Measurements from ENCODE around the gene TRIM8. TPM values are rescaled to one million over a fixed set of nuclear protein-coding genes. Genes with fewer than 3 reads are reported as not detected.

The TRIM8 gene
- total and polyA plus RNA-seq, 4 donors = 81.5 to 173 (median 120) TPM

DNA sequence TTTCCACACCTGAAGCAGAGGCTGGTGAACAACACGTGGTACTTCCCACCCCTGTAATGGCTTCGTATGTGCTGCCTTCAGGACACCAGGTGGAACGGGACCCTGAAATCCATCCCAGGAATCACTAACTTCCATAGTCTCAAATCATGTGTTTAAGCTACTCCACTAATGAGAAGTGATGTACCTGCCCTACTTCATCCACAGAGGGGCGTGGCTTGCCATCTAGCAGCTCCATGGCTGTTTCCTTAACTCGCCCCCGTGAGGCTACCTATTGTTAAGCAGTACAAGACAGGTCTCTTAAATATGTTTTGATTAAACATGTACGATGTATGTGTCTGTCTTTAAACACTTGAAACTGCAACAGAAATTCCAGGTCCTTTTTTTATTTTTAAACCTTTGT lies 38.1 kb downstream of the TRIM8 start:
- H3K9ac ChIP-seq (ENCODE audit: insufficient read depth in 1 of 2, low read length in 2 of 2) = no peak overlapping the region
- TF ChIP-seq CTCF (IDR thresholded peaks at IDR 0.05; ENCODE audit: control extremely low read depth, extremely low read depth) = no peak
- H3K27me3 ChIP-seq (ENCODE audit: control insufficient read depth in 3 of 3, insufficient read depth in 3 of 3, low read length in 2 of 3) = no peaks in the 10 kb centered on the region
- ATAC-seq (ENCODE audit: insufficient read depth, low FRiP score) = no peak
- H3K27ac ChIP-seq (ENCODE audit: low read depth in 1 of 2, low read length in 1 of 2) = no peak overlapping the region
- no peak overlapping the region for H3K4me3 ChIP-seq
- 76 to 89% methylated on average over 7 of the region's 7 CpGs for WGBS, 2 donors
- peaks cover 8 to 21% (median 14%) of the 10 kb centered on the region in 4 donors for H3K36me3 ChIP-seq (ENCODE audit: control insufficient read depth in 4 of 4, insufficient read depth in 4 of 4, low read length in 4 of 4)
- peaks cover 0 to 2% (median 0%) of the 10 kb centered on the region in 4 donors for H3K9me3 ChIP-seq (ENCODE audit: control insufficient read depth in 4 of 4, insufficient read depth in 3 of 4, low read length in 3 of 4)
- peaks cover 5 to 21% (median 15%) of the 10 kb centered on the region in 5 donors for H3K4me1 ChIP-seq (ENCODE audit: control insufficient read depth in 5 of 5, insufficient read depth in 5 of 5, low read length in 5 of 5)
- DNase-seq = peak in 1 of 3 donors; percentile 34

DNA sequence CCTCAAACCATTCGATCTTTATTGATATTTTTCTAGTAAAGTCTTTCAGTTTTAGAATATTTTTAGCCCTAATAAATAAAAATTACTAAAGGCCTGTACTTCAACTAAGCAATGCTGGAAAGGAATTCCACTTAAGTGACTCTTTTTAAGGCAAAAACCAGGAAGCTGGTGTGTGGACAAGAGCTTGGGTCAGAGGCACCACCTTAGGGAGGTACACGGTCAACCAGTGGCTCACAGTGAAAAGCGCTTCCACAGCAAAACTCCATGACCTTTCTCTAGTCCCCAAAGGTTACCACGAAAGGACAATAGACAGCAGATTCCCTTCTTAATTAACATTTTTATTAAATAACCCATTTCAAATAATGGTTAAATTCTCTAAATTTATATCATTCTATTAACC lies 38.7 kb downstream of the TRIM8 start:
- no peak for TF ChIP-seq CTCF (IDR thresholded peaks at IDR 0.05; ENCODE audit: control extremely low read depth, extremely low read depth)
- Histone ChIP-seq H3K27me3 (ENCODE audit: control insufficient read depth in 3 of 3, insufficient read depth in 3 of 3, low read length in 2 of 3) (no peaks in the 10 kb centered on the region), H3K4me3 (no peak overlapping the region), H3K9me3 (ENCODE audit: control insufficient read depth in 4 of 4, insufficient read depth in 3 of 4, low read length in 3 of 4) (peaks cover 0 to 2% (median 0%) of the 10 kb centered on the region in 4 donors), H3K36me3 (ENCODE audit: control insufficient read depth in 4 of 4, insufficient read depth in 4 of 4, low read length in 4 of 4) (peaks cover 8 to 22% (median 15%) of the 10 kb centered on the region in 4 donors), H3K4me1 (ENCODE audit: control insufficient read depth in 5 of 5, insufficient read depth in 5 of 5, low read length in 5 of 5) (peaks cover 5 to 19% (median 10%) of the 10 kb centered on the region in 5 donors), H3K27ac (ENCODE audit: low read depth in 1 of 2, low read length in 1 of 2) (no peak overlapping the region), H3K9ac (ENCODE audit: insufficient read depth in 1 of 2, low read length in 2 of 2) (no peak overlapping the region)
- DNase-seq (no peak), ATAC-seq (ENCODE audit: insufficient read depth, low FRiP score) (no peak)
- 81 to 89% methylated on average over 4 of the region's 4 CpGs for WGBS, 2 donors

DNA sequence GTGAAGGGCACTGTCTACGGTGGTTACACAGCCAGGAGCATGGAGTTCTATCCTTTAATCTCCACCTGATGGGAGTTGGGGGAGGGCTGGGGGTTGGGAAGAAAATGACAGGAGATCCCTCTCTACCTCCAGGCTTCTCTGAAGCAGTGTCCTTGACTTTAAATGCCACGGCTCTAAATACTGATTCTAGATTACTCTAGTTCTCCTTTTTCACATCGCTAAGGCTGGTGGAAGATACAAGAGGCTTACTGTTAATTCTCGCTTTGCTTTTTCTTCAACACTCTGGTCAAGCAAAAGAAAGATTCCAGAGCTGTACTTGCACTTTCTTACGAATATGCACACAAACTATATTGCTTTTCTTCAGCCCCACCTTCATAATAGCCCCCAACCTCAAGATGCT lies 39.5 kb downstream of the TRIM8 start:
- WGBS, 2 donors = 73 to 83% methylated on average over 5 of the region's 5 CpGs
- H3K4me1 ChIP-seq (ENCODE audit: control insufficient read depth in 5 of 5, insufficient read depth in 5 of 5, low read length in 5 of 5) = peaks cover 4 to 14% (median 6%) of the 10 kb centered on the region in 5 donors
- TF ChIP-seq CTCF (IDR thresholded peaks at IDR 0.05; ENCODE audit: control extremely low read depth, extremely low read depth) = no peak

More for the DNA sequence above, 39.5 kb downstream of the TRIM8 start:
- Histone ChIP-seq H3K27ac (ENCODE audit: low read depth in 1 of 2, low read length in 1 of 2) (no peak overlapping the region), H3K4me3 (no peak overlapping the region), H3K9ac (ENCODE audit: insufficient read depth in 1 of 2, low read length in 2 of 2) (no peak overlapping the region), H3K27me3 (ENCODE audit: control insufficient read depth in 3 of 3, insufficient read depth in 3 of 3, low read length in 2 of 3) (no peaks in the 10 kb centered on the region), H3K36me3 (ENCODE audit: control insufficient read depth in 4 of 4, insufficient read depth in 4 of 4, low read length in 4 of 4) (peaks cover 9 to 24% (median 15%) of the 10 kb centered on the region in 4 donors), H3K9me3 (ENCODE audit: control insufficient read depth in 4 of 4, insufficient read depth in 3 of 4, low read length in 3 of 4) (peaks cover 0 to 2% (median 0%) of the 10 kb centered on the region in 4 donors)
- no peak for DNase-seq
- ATAC-seq (ENCODE audit: insufficient read depth, low FRiP score) = no peak

Data from lung (tissue), 12 donors.